Activated naive CD4-positive, alpha-beta T cell treated with anti-CD3 and anti-CD28 coated beads for 36 hours (primary cell): ENCODE data around the gene SCT. TPM values are rescaled to one million over a fixed set of nuclear protein-coding genes. Genes with fewer than 3 reads are reported as not detected.
A peak's percentile ranks its signal among the peaks of the same experiment; 100 is the strongest.

Experiments
- CTCF ChIA-PET: fragments of 350-600 bp; sonication (Branson Sonifier 250); formaldehyde crosslinking; loops from one replicate; lab custom pipeline; 2021; ENCODE audit warnings: antibody characterized with exemption; lab: Charles Lee
- DNase-seq: peaks from one replicate; pipeline ENCODE4 v3.0.0-alpha.2; 2020
- H3K27ac Mint-ChIP-seq: one replicate; pipeline ENCODE4 v1.8.0; 2021; ENCODE audit warnings: mild to moderate bottlenecking, mixed read lengths
- H3K27me3 Mint-ChIP-seq: one replicate; pipeline ENCODE4 v1.8.0; 2021; ENCODE audit warnings: low read depth, mixed read lengths
- H3K36me3 Mint-ChIP-seq: one replicate; pipeline ENCODE4 v1.8.0; 2021; ENCODE audit warnings: low read depth, mixed read lengths
- H3K4me1 Mint-ChIP-seq: one replicate; pipeline ENCODE4 v1.8.0; 2021; ENCODE audit warnings: low read depth, mixed read lengths
- H3K4me3 Mint-ChIP-seq: one replicate; pipeline ENCODE4 v1.8.0; 2021; ENCODE audit warnings: mild to moderate bottlenecking, moderate library complexity, mixed read lengths
- H3K9me3 Mint-ChIP-seq: one replicate; pipeline ENCODE4 v1.8.0; 2021; ENCODE audit warnings: mixed read lengths
- intact Hi-C: fragments of 100-400 bp; cut with micrococcal nuclease; formaldehyde crosslinking; loops from one replicate; pipeline ENCODE4 v1.15.1; 2023
- total RNA-seq, 2 experiments: library from RNA; stranded (reverse); gene quantifications; one replicate each; pipeline ENCODE4 v1.2.3, GENCODE V29; 2021

SCT gene
- total RNA-seq, 2 experiments from 2014 or later = not detected

DNA sequence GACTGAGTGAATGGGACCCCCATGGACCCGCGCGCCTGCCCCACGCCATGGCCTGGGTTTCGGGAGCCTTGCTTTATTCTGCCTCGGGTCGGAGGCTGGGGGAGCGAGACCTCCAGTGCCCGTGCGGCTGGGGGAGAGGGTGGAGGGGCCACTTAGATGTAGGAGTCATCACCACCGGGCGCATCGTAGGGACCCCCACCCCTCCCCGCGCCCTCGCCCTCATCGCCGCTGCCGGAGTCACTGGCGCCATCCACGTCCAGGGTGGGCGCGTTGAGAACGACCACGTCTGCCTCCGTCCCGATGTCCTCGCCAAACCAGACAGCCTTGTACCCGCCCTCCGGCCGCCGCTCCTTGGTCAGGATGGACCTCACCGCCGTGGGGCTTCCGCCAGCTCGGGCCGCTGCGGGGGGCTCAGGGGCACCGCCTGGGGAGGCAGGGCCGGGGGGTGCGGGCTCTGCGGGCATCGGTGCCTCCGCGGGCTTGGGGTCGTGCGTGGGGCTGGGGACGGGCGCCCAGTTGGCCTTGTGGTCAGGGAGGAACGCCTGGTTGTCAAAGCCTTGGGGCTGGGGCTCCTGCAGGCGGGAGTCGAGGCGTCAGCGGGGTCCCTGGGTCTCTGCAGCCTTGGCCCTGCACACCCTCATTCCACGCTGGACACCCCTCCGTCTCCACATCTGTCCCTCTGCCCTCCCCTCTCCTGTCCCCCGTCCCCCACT lies 9.6 kb downstream of the SCT start:
- CTCF ChIA-PET = no interaction called here
- no peak overlapping the region for H3K27ac Mint-ChIP-seq
- H3K27me3 Mint-ChIP-seq = no peaks in the 10 kb centered on the region
- H3K9me3 Mint-ChIP-seq = no peaks in the 10 kb centered on the region
- peaks cover 15% of the 10 kb centered on the region for H3K4me1 Mint-ChIP-seq
- DNase-seq = no peak
- intact Hi-C loops = no loop called here
- no peak overlapping the region for H3K4me3 Mint-ChIP-seq
- H3K36me3 Mint-ChIP-seq = peaks cover 14% of the 10 kb centered on the region

DNA sequence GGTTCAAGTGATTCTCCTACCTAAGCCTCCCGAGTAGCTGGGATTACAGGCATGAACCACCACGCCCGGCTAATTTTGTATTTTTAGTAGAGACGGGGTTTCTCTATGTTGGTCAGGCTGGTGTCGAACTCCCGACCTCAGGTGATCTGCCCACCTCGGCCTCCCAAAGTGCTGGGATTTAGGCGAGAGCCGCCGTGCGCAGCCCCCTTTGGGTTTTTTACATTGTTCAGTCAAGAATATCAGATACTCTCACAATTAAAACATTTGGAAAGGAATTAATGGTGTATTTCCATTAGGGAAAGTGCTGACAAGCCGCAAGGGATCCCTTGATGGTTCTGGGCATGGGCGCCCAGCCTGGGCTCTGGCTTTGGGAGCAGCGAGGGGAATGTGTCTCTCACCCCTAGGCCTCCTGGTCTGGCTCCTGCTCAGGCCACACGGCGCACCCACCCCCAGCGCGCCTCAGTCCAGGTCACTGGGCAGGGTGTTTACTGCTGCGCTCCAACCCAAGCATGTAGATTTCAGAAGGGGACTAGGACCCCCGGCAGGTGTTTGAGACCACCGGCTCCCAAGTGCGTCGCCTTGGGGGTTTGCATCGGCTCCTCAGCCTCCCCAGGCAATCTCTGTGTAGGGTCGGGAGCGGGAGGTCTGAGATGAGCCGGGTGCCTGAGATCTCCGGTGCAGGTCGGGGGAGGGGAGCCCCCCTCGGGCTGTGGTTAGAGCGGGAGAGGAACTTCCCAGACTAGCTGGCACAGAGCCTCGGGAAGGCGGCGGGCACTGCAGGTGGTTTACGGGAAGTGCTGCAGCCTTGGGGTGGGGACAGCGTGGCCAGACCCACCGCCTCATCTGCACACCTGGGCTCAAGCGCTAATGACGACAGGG lies 10.4 kb downstream of the SCT start:
- H3K9me3 Mint-ChIP-seq = no peaks in the 10 kb centered on the region
- H3K4me3 Mint-ChIP-seq = peak overlapping the region; percentile 89
- CTCF ChIA-PET = no interaction called here
- peak overlapping the region; percentile 93 for H3K27ac Mint-ChIP-seq
- intact Hi-C loops = loop anchor here (1.0 kb wide), 1 partner anchor 79 kb away; the partner anchor contains the start of genes DEAF1 and TMEM80
- no peaks in the 10 kb centered on the region for H3K27me3 Mint-ChIP-seq
- peaks cover 15% of the 10 kb centered on the region for H3K36me3 Mint-ChIP-seq
- H3K4me1 Mint-ChIP-seq = peaks cover 15% of the 10 kb centered on the region
- DNase-seq = no peak

DNA sequence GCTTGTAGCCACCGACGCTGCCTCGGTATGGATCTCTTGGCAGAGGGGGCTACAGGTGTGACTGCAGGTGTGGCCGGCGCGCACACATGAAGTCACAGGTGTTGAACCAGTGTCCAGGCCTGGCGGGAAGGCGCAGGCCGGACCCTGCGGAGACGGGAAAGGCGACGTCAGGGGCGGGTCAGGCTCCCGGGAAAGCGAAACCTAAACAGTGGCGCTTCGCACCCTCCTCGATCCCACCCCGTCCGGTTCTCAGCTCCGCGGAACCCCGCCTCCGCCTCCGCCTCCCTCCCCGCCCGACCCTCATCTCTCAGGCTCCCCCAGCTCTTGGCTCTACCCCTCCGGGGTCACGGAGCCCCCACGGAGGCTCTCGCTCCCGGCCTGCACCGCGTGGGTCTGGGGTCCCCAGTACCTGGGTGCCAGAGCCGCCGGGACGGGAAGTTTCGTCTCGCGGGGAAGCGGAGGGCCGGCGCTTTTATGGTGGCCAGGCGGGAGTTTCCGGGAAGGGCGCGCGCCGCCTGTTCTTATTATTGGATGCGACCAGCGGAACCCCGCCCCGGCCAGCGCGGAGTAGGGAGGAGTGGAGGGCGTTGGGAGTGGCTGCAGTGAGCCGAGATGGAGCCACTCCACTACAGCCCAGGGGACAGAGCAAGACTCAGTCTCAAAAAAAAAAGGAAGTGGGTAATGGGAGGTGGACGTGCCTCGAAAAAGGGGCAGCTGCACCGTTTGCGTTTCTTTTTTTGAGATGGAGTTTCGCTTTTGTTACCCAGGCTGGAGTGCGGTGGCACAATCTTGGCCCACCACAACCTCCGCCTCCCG lies 11.3 kb downstream of the SCT start, which contains the start of gene IRF7:
Gene IRF7, minus strand, starts transcription at position 447 of the 816 bp plus-strand sequence. CDS start 586 bp downstream, outside the sequence.
- Mint-ChIP-seq H3K4me1 (peaks cover 15% of the 10 kb centered on the region), H3K4me3 (peak within 1 kb of the TSS; percentile 89), H3K9me3 (no peaks in the 10 kb centered on the region), H3K36me3 (peaks cover 18% of the 10 kb centered on the region), H3K27me3 (no peaks in the 10 kb centered on the region), H3K27ac (peak within 1 kb of the TSS; percentile 93)
- CTCF ChIA-PET = no interaction called here
- intact Hi-C loops = loop anchor here (1.0 to 2.0 kb wide), 2 partner anchors 39 to 80 kb away; partner anchors contain the start of genes DEAF1, PHRF1 and TMEM80
- peak; percentile 91 for DNase-seq

DNA sequence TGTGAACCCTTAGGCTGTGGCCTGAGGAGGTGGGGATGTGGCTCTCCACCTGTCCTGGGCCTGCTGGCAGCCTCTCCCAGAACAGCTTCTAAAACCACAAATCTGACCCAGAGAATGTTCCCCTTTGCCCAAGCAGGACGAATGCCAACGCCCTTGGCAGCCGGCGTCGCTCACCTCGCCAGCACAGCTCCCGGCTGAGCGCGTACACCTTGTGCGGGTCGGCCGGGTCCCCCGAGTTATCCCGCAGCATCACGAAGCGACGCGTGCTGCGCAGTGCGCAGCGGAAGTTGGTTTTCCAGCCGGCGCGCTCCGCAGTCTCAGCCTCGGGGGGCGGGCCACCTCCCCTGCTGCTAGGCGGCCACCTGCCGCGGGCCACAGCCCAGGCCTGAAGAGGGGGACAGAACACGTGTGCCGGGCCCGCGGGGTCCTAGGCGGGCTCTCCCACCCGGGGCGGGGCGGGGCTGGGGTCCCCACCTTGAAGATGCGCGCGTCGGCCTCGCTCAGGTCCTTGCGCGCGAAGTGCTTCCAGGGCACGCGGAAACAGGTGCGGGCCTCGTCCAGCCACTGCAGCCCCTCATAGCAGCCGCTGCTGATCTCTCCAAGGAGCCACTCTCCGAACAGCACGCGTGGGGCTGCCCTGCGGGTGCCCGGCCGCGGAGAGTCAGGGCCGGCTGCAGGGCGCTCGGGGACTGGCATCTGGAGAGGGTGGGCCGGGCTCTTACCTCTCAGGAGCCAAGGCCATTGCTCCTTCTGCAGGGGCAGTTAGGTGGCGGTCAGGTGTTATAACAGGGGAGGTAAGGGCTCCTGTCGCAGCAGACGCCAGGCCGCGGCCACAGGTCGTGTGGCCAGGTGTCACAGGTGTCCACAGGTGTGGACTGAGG lies 12.1 kb downstream of the SCT start:
- CTCF ChIA-PET = interaction anchor here (0.8 kb wide), 1 partner anchor 108 kb away, joined by 4 read pairs; no protein-coding TSS in a partner anchor
- Mint-ChIP-seq H3K9me3 (no peaks in the 10 kb centered on the region), H3K27ac (peak overlapping the region; percentile 93), H3K4me1 (peaks cover 15% of the 10 kb centered on the region), H3K4me3 (peak overlapping the region; percentile 89), H3K36me3 (peaks cover 19% of the 10 kb centered on the region), H3K27me3 (no peaks in the 10 kb centered on the region)
- DNase-seq = no peak
- intact Hi-C loops = loop anchor here (2.0 kb wide), 1 partner anchor 38 kb away; the partner anchor contains the start of gene PHRF1

DNA sequence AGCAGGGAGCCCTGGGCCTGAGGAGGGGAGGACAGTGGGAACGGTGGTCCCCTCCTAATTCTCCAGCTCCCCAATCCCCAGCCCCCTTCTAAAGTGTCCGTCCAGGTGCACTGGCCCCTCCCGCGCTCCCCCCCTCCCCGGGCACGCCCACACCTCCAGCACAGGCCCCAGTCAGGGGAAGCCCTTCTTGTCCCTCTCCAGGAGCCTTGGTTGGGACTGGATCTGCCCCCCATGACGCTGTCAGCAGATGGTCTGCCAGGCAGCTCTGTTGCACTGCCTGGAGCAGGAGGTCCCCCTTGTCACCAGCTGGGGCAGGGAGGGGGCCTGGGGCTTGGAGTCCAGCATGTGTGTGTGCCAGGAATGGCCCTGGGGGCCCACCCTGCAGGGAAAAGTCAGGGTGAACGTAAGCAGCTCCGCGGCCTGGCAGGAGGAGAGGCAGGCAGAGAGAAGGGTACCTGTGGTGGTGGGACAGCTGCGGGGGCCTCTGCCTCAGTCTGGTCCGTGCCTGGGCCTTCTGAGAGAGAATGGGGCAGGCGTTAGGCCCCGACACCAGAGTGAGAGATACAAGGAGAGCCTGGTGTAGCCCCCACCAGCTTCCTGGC lies 12.9 kb downstream of the SCT start:
- CTCF ChIA-PET = interaction anchor here (0.8 kb wide), 1 partner anchor 108 kb away, joined by 4 read pairs; no protein-coding TSS in a partner anchor
- peak overlapping the region; percentile 82 for H3K27ac Mint-ChIP-seq
- peak overlapping the region; percentile 89 for H3K4me3 Mint-ChIP-seq
- peaks cover 15% of the 10 kb centered on the region for H3K4me1 Mint-ChIP-seq
- no peaks in the 10 kb centered on the region for H3K9me3 Mint-ChIP-seq
- peak; percentile 21 for DNase-seq
- peaks cover 19% of the 10 kb centered on the region for H3K36me3 Mint-ChIP-seq
- intact Hi-C loops = loop anchor here (2.0 kb wide), 1 partner anchor 37 kb away; the partner anchor contains the start of gene PHRF1
- no peaks in the 10 kb centered on the region for H3K27me3 Mint-ChIP-seq

DNA sequence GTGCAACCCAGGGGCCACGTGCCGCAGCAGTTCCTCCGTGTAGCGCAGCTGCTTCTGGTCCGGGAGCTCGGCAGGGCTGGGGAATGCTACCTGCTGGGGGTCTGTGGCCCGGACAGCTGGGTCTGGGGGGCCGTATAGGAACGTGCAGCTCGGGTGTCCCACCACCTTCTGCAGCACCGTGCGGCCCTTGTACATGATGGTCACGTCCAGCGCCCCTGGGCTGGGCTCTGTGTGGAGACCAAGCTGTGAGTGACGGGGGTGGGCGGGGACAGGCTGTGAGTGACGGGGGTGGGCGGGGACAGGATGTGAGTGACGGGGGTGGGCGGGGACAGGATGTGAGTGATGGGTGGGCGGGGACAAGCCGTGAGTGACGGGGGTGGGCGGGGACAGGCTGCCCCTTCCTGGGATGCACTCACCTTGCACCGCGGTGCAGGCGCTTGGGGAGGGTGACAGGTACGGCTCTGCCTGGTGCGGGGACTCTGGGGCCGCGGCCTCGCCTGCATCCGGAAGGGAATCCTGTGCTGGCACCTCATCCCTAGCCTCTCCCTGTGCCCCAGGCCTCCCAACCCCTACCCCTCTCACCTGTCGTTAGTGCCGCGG lies 13.5 kb downstream of the SCT start:
- intact Hi-C loops = loop anchor here (2.0 kb wide), 2 partner anchors 53 to 77 kb away; partner anchors contain the start of genes LMNTD2, LRRC56 and RASSF7
- peaks cover 20% of the 10 kb centered on the region for H3K36me3 Mint-ChIP-seq
- H3K4me3 Mint-ChIP-seq = peak overlapping the region; percentile 89
- peaks cover 15% of the 10 kb centered on the region for H3K4me1 Mint-ChIP-seq
- peak overlapping the region; percentile 69 for H3K27ac Mint-ChIP-seq
- peak; percentile 94 for DNase-seq
- no peaks in the 10 kb centered on the region for H3K27me3 Mint-ChIP-seq
- CTCF ChIA-PET = interaction anchor here (1.4 kb wide), 1 partner anchor 109 kb away, joined by 4 read pairs; no protein-coding TSS in a partner anchor
- no peaks in the 10 kb centered on the region for H3K9me3 Mint-ChIP-seq

DNA sequence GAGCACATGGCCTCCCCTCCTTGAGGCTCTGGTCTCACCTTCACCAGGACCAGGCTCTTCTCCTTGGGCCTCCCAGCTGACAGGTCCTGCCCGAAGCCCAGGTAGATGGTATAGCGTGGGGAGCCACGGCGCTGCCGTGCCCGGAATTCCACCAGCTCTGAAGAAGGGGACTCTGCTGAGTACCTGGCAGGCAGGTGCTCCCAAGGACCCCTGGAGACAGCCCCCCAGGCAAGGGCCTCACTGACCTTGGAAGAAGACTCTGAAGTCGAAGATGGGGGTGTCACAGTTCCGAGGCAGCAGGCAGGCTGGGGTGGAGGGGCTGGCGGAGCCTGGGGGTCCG lies 14.1 kb downstream of the SCT start:
- H3K36me3 Mint-ChIP-seq = peaks cover 22% of the 10 kb centered on the region
- CTCF ChIA-PET = interaction anchor here (1.4 kb wide), 1 partner anchor 110 kb away, joined by 4 read pairs; no protein-coding TSS in a partner anchor
- peaks cover 15% of the 10 kb centered on the region for H3K4me1 Mint-ChIP-seq
- H3K27me3 Mint-ChIP-seq = no peaks in the 10 kb centered on the region
- no peak for DNase-seq
- peak overlapping the region; percentile 41 for H3K27ac Mint-ChIP-seq
- no peaks in the 10 kb centered on the region for H3K9me3 Mint-ChIP-seq
- H3K4me3 Mint-ChIP-seq = no peak overlapping the region
- intact Hi-C loops = loop anchor here (1.0 to 2.0 kb wide), 3 partner anchors 25 to 76 kb away; partner anchors contain the start of genes LMNTD2, LRRC56 and RASSF7

DNA sequence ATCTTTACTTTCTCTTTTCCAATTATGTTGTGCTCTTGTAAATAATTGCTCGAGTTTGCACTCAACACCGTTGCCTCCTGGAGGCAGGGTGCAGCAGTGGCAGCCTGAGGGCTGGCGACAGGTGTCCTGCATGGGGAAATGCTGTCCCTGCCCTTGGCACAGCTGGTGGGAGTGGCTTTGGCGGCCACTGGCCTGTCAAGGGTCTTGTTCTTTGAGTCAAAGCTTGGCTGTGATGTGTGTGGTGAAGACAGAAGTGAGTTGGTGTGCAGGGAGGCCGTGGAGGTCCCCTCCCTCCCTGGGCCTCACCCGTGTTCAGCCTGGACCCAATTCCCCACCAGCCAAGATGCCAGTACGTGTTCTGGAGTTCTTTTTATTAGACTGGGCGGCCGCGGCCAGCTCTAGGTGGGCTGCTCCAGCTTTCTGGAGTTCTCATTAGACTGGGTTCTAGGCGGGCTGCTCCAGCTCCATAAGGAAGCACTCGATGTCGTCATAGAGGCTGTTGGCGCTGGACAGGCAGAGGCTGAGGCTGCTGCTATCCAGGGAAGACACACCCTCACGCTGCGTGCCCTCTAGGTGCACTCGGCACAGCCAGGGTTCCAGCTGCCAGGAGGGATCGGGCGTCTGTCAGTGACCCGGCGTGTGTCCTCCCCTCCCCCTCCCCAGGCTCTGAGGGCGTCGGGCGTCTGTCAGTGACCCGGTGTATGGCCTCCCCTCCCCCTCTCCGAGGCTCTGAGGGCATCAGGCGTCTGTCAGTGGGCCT lies 14.6 kb downstream of the SCT start:
- intact Hi-C loops = loop anchor here (1.0 to 2.0 kb wide), 3 partner anchors 24 to 76 kb away; partner anchors contain the start of genes LMNTD2, LRRC56 and RASSF7
- DNase-seq = no peak
- Mint-ChIP-seq H3K4me3 (no peak overlapping the region), H3K9me3 (no peaks in the 10 kb centered on the region), H3K36me3 (peaks cover 23% of the 10 kb centered on the region), H3K27me3 (no peaks in the 10 kb centered on the region), H3K4me1 (peaks cover 15% of the 10 kb centered on the region), H3K27ac (peak overlapping the region; percentile 65)
- CTCF ChIA-PET = interaction anchor here (0.5 to 1.4 kb wide), 2 partner anchors 61 to 111 kb away, joined by 4 read pairs; no protein-coding TSS in a partner anchor

DNA sequence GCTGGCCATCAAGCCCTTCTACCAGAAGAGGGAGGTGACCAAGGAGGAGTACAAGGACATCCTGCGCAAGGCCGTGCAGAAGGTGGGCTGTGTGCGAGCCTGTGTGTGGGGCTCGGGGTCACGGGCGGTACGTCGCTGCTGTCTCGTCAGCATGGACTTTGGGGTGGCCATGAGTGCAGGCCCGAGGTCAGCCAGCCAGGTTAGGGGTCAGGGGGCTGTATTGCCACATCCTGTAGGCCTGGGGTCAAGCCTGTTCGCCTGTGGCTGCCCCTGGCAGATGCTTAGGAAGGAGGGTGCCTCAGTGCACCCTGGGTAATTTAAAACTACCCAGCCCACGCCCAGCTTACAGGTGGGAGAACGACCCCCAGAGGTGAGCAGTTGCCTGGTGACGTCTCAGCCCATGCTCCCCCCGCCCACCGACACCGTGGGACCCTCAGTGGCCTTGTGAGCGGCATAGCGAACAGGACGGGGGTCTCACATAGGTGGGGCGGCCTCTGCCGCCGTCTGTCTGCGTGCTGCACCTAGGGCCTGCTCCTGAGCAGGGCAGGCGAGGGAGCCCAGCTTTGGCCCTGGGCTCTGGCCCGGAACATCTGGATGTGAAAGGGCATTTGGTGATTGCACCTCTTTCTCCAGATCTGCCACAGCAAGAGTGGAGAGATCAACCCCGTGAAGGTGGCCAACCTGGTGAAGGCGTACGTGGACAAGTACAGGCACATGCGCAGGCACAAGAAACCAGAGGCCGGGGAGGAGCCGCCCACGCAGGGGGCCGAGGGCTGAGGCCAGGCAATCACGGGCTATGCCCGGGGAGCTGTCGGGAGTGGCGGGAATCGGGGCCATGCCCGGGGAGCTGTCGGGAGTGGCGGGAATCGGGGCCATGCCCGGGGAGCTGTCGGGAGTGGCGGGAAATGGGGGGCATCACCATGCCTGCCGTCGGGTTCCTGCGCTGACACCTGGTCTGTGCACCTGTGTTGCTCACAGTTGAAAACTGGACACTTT lies 15.7 kb downstream of the SCT start:
- H3K4me3 Mint-ChIP-seq = no peak overlapping the region
- intact Hi-C loops = no loop called here
- H3K27me3 Mint-ChIP-seq = no peaks in the 10 kb centered on the region
- DNase-seq = no peak
- peaks cover 25% of the 10 kb centered on the region for H3K36me3 Mint-ChIP-seq
- no peaks in the 10 kb centered on the region for H3K9me3 Mint-ChIP-seq
- CTCF ChIA-PET = no interaction called here
- peaks cover 15% of the 10 kb centered on the region for H3K4me1 Mint-ChIP-seq
- peak overlapping the region; percentile 41 for H3K27ac Mint-ChIP-seq
